Transverse colon (tissue), 4 donors: Measurements from ENCODE around the gene DCLK3.

Source experiments
- CTCF ChIP-seq, 5 experiments: fragments of 200-600 bp in 3 of 5; fragments of 450-650 bp in 2 of 5; sonication (generic) in 3 of 5; IDR thresholded peaks; 1 replicate in 2 of 5; 2 replicates in 3 of 5; pipeline ENCODE4 v1.5.1; 2016 to 2017; ENCODE audit warnings: antibody characterized with exemption in 5 of 5, inconsistent platforms in 3 of 5, mild to moderate bottlenecking in 2 of 5, moderate library complexity in 1 of 5
- POLR2AphosphoS5 ChIP-seq, 3 donors: sonication (generic); formaldehyde crosslinking; IDR thresholded peaks; one replicate each; pipeline ENCODE4 v1.6.1; 2016; ENCODE audit warnings: antibody characterized with exemption in 3 of 3

- TF ChIP-seq CTCF (IDR thresholded peaks at IDR 0.05), result no peak
- TF ChIP-seq POLR2AphosphoS5 (IDR thresholded peaks at IDR 0.05), result no peak
Measured at GRCh38 chr3:36701249-36701572, 63.1 kb downstream of the DCLK3 start.
